ENCODE measurements around the gene TBC1D17. TPM values are rescaled to one million over a fixed set of nuclear protein-coding genes. Genes with fewer than 3 reads are reported as not detected.
"Not testable (repeated sequence)": the region's sequence is repeated elsewhere in the genome, so short reads cannot be mapped to it uniquely, and the experiment has no call there.

TBC1D17 gene
- total RNA-seq, 1 experiment from 2014 or later = 62.3 TPM

DNA sequence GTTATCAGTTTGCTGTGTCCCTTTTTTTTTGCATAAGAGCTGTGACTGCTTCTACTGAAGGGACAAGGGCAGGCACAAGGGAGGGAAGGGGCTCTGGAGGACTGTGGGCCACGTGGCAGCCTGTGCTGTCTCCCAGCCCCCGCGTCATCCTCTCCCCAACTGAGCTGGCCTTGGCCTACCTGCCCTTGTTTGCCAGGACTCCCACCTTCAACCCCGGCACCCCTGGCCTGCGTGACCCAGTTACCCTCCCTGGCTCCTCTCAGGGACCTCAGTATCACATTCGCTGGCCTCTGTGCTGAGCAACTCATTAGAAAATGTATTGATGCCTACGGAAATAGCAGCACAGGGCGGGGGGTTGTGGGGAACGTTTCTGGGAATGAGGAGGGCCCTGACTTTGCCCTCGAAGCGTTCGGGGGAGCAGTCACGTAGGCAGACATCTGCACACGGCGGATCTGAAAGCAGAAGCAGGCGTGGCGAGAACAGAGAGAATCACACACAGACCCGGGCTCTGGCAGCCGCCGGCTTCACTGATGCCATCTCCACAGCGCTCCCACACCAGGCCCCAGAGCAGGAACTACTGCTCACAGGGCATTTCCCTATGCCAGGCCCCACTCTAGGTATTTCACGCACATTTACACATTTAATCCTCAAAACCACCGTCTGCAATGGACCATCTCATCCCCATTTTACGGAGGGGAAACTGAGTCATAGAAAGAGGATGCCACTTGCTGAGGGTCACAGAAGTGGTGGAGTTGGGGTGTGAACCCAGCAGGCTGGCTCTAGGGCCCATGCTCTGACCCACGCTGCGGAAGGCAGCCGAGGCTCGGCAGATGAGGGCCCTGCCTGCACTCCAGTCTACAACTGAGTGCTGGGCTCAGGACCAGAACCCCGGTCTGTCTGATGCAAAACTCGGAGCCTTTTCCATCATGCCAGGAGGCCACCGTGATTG, 45.8 kb downstream of the TBC1D17 start:
- no TSS peak for BruUV-seq (replicated peaks)
- H3K27ac ChIP-seq = no peak overlapping the region
- ChIA-PET POLR2A (ENCODE audit: unreplicated experiment) (no interaction called here), CTCF (no interaction called here)
- intact Hi-C loops (cut with micrococcal nuclease; ENCODE audit: unreplicated experiment) = no loop called here
- H3K36me3 ChIP-seq (ENCODE audit: low read depth) = peaks cover 35% of the 10 kb centered on the region
- DNase-seq = no peak
- peaks cover 92% of the 10 kb centered on the region for H3K79me2 ChIP-seq (ENCODE audit: low read depth)
- no peak for TF ChIP-seq EZH2 (IDR thresholded peaks at IDR 0.05; ENCODE audit: low read depth)
- TF ChIP-seq, protein P1, sequence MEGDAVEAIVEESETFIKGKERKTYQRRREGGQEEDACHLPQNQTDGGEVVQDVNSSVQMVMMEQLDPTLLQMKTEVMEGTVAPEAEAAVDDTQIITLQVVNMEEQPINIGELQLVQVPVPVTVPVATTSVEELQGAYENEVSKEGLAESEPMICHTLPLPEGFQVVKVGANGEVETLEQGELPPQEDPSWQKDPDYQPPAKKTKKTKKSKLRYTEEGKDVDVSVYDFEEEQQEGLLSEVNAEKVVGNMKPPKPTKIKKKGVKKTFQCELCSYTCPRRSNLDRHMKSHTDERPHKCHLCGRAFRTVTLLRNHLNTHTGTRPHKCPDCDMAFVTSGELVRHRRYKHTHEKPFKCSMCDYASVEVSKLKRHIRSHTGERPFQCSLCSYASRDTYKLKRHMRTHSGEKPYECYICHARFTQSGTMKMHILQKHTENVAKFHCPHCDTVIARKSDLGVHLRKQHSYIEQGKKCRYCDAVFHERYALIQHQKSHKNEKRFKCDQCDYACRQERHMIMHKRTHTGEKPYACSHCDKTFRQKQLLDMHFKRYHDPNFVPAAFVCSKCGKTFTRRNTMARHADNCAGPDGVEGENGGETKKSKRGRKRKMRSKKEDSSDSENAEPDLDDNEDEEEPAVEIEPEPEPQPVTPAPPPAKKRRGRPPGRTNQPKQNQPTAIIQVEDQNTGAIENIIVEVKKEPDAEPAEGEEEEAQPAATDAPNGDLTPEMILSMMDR (conservative IDR thresholded peaks at IDR 0.05) = no peak
- H4K20me1 ChIP-seq (ENCODE audit: insufficient read depth) = peaks cover 83% of the 10 kb centered on the region
- no peak overlapping the region for H3K4me3 ChIP-seq
- H3K9me2 ChIP-seq (ENCODE audit: insufficient read depth) = no peaks in the 10 kb centered on the region
- H3K4me1 ChIP-seq (replicated peaks; ENCODE audit: insufficient read depth) = peaks cover 12% of the 10 kb centered on the region
- H2AFZ ChIP-seq = no peak overlapping the region
- no peaks in the 10 kb centered on the region for H3K9me3 ChIP-seq (ENCODE audit: insufficient read depth, low read depth)
- no peak overlapping the region for H3K4me2 ChIP-seq
- H3K27me3 ChIP-seq (ENCODE audit: insufficient read depth, low read depth) = no peaks in the 10 kb centered on the region
- peaks cover 16% of the 10 kb centered on the region for H3F3A ChIP-seq (ENCODE audit: insufficient read depth, low read depth)

DNA sequence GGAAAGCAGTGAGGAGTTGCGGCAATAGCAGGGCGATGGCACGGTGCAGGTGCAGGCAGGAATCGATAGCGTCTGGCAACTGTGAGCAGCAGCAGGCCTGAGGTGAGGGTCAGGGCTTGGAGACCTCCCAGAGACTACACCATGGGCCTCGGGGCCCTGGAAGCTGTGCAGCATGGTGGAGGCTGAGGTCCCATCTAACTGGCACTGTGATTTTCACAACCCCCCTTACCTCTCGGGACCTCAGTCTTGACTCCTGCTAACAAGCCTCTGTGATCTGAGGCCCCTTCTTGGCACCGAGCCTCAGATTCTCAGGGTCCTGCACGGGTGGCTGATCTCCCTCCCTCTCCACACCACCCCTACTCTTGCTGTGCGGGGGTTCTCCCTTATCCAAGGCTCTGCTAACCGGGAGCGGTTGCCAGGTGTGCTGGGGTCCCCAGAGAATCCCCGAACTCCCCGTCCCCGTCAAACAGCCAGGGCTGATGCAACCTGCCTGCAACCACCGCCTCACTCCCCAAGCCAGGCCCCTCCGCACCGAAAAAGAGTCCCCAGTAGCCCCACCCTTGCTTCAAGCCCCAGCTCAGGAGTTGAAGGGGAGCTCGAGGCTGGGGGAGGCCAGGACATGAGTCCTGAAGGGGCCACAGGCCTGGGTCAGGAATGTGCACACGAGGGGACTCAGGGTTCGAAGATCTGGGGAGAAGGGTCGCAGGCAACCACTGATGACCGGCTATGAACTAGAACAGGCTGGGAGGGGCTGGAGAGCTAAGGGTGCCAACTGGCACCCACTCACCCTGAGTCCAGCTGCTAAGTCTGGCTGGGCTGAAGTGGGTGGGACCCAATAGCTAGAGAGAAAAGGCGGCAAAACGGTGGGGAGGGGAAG, 46.7 kb downstream of the TBC1D17 start:
- intact Hi-C loops (cut with micrococcal nuclease; ENCODE audit: unreplicated experiment) = no loop called here
- peaks cover 96% of the 10 kb centered on the region for H3K79me2 ChIP-seq (ENCODE audit: low read depth)
- H3K4me3 ChIP-seq = no peak overlapping the region
- no TSS peak for BruUV-seq (replicated peaks)
- ChIA-PET CTCF (no interaction called here), POLR2A (ENCODE audit: unreplicated experiment) (no interaction called here)
- no peak overlapping the region for H2AFZ ChIP-seq
- no peaks in the 10 kb centered on the region for H3K9me2 ChIP-seq (ENCODE audit: insufficient read depth)
- H3F3A ChIP-seq (ENCODE audit: insufficient read depth, low read depth) = peaks cover 14% of the 10 kb centered on the region
- no peak overlapping the region for H3K27ac ChIP-seq
- H3K4me2 ChIP-seq = no peak overlapping the region
- H3K9me3 ChIP-seq (ENCODE audit: insufficient read depth, low read depth) = no peaks in the 10 kb centered on the region
- peaks cover 76% of the 10 kb centered on the region for H4K20me1 ChIP-seq (ENCODE audit: insufficient read depth)
- H3K4me1 ChIP-seq (replicated peaks; ENCODE audit: insufficient read depth) = peaks cover 12% of the 10 kb centered on the region
- no peak for DNase-seq
- H3K36me3 ChIP-seq (ENCODE audit: low read depth) = peaks cover 33% of the 10 kb centered on the region
- H3K27me3 ChIP-seq (ENCODE audit: insufficient read depth, low read depth) = no peaks in the 10 kb centered on the region
- no peak for TF ChIP-seq EZH2 (IDR thresholded peaks at IDR 0.05; ENCODE audit: low read depth)
- TF ChIP-seq, protein P1 (conservative IDR thresholded peaks at IDR 0.05) = no peak

DNA sequence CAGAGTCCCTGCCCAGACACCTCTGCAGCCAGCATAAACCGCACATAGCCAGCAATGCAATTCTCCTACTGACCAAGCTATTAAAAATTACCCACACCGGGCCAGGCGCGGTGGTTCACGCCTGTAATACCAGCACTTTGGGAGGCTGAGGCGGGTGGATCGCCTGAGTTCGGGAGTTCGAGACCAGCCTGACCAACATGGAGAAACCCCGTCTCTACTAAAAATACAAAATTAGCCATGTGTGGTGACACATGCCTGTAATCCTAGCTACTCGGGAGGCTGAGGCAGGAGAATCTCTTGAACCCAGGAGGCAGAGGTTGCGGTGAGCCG, 47.3 kb downstream of the TBC1D17 start:
- DNase-seq; H3F3A ChIP-seq (ENCODE audit: insufficient read depth, low read depth); H3K9me3 ChIP-seq (ENCODE audit: insufficient read depth, low read depth); H3K27me3 ChIP-seq (ENCODE audit: insufficient read depth, low read depth); H3K27ac ChIP-seq; H3K4me2 ChIP-seq; H3K4me3 ChIP-seq; BruUV-seq (replicated peaks); H3K9me2 ChIP-seq (ENCODE audit: insufficient read depth); POLR2A ChIA-PET (ENCODE audit: unreplicated experiment); H2AFZ ChIP-seq; CTCF ChIA-PET: not testable (repeated sequence)
- Histone ChIP-seq H4K20me1 (ENCODE audit: insufficient read depth) (peaks cover 70% of the 10 kb centered on the region), H3K4me1 (replicated peaks; ENCODE audit: insufficient read depth) (peaks cover 12% of the 10 kb centered on the region), H3K79me2 (ENCODE audit: low read depth) (peaks cover 90% of the 10 kb centered on the region), H3K36me3 (ENCODE audit: low read depth) (peaks cover 30% of the 10 kb centered on the region; the same call in 1 of the 2 replicates)
- intact Hi-C loops (cut with micrococcal nuclease; ENCODE audit: unreplicated experiment) = loop anchor here (5.0 kb wide), 1 partner anchor 48 kb away; the partner anchor contains the start of genes AKT1S1 and TBC1D17
